Heart left ventricle (tissue), 13 donors: Measurements from ENCODE around the gene VSTM5.

ENCODE experiments used
- CTCF ChIP-seq, 12 donors: fragments of 200-600 bp; sonication (generic) in 4 of 12; IDR thresholded peaks; one replicate each; pipeline versions ENCODE4 v1.5.0 to v1.8.0; 2018 to 2022; ENCODE audit warnings: antibody characterized with exemption in 12 of 12, mild to moderate bottlenecking in 5 of 12
- POLR2A ChIP-seq, 2 donors: fragments of 450-650 bp; IDR thresholded peaks; one replicate each; pipeline ENCODE4 v1.6.1; 2017; ENCODE audit warnings: antibody characterized with exemption in 2 of 2, mild to moderate bottlenecking in 2 of 2, moderate library complexity in 2 of 2
- donor health status: ischemic (EF 13 %, LVEDD 7.1; RV severe dilation, severe dysfunction).
- donor health status: DM: no; HTN: yes; CAD: no.
- donor health status: DM: no; HTN: no; CAD: no.
- donor health status: ischemic (EF 25% LVEDD 6.9; RV normal size, moderate dysfunction).
- donor health status: ischemic (EF 25% LVEDD 5.7; RV mildly dilated, moderate dysfunction).
- donor health status: ischemic (EF 35%, LVEDD 5.7; RV mildly dilated, moderate dysfunction).
- donor health status: nonischemic (EF 11% LVEDD 7.7; RV severe dilation, severe dysfunction).
- donor health status: DM: yes; HTN: yes; CAD: no.
- donor health status: PGD.
- donor health status: ischemic (EF 29% LVEDD 5.4; RV normal size, mild dysfunction).
- donor health status: nonischemic (EF 23%, LVEDD 6.1; RV moderate dilation, normal function).

- TF ChIP-seq CTCF (IDR thresholded peaks at IDR 0.05) (no peak), POLR2A (IDR thresholded peaks at IDR 0.05) (no peak)
These were observed 45.5 kb downstream of the VSTM5 start for GRCh38 chr11:93804879-93805278.
